Measurements from ENCODE around the gene CA11.

- no peak for TF ChIP-seq CTCF (IDR thresholded peaks at IDR 0.05; ENCODE audit: insufficient read depth, low read depth, low read length)
- no peak for TF ChIP-seq EZH2 (IDR thresholded peaks at IDR 0.05; ENCODE audit: insufficient read depth, low read length)
Observed at GRCh38 chr19:48658483-48658882, 12.5 kb upstream of the CA11 start.
